NCI-H226 (cell line): ENCODE data around the gene CBX5.
"Not testable (repeated sequence)": the region's sequence is repeated elsewhere in the genome, so short reads cannot be mapped to it uniquely, and the experiment has no call there.

ENCODE experiments used
- DNase-seq: peaks from one replicate; pipeline ENCODE4 v3.0.0-alpha.2; 2015

The CBX5 gene

DNA sequence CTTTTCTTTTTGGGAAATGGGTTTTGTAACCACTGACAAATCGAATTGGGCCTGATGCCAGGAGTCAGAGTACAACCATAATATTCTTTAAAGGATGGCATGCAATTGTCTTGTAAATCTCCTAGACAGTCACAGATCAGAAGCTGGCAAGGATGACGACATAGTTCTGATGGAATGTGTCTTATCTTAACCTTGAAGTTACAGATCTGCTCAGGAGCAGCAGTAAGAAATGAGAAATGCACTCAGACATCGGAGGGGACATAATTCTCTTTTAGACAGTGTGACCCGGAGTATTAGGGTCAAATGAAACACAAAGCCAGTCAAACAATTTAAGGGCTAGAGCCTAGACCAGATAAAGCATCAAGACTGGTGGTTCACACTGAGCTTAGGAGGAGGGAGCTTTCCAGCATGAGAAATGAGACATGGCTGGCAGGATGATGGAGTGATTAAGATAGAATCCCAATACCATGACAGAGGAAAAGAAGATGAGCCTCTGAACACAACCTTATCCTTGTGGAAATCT is 17.5 kb downstream of the CBX5 start:
- peak; percentile 93 for DNase-seq

DNA sequence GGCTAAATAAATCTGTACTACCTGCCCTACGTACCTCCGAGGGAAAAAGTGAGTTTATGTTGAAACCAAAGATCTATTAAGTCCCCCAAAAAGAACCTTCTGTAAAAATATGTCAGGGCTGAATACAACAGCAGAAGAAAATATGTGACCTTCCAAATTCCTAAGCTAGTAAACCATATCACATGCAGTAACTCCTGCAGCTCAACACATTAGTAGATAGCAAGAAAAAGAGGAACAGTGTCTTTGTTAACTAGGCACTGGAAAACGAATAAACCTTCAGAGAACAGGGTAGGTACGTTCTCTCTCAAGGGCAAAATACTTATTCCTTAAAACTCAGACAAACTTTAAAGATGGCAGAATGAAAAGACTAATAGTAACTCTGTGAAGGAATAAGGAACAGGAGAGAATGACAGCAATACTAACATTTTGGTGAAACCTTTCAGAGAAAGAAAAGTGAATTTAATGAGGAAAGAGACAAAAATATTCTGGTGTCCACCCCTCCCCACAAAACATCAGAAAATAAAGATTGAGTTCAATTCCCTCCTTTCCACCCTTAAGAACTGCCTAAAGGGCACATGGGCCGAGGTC is 18.0 kb downstream of the CBX5 start:
- no peak for DNase-seq

DNA sequence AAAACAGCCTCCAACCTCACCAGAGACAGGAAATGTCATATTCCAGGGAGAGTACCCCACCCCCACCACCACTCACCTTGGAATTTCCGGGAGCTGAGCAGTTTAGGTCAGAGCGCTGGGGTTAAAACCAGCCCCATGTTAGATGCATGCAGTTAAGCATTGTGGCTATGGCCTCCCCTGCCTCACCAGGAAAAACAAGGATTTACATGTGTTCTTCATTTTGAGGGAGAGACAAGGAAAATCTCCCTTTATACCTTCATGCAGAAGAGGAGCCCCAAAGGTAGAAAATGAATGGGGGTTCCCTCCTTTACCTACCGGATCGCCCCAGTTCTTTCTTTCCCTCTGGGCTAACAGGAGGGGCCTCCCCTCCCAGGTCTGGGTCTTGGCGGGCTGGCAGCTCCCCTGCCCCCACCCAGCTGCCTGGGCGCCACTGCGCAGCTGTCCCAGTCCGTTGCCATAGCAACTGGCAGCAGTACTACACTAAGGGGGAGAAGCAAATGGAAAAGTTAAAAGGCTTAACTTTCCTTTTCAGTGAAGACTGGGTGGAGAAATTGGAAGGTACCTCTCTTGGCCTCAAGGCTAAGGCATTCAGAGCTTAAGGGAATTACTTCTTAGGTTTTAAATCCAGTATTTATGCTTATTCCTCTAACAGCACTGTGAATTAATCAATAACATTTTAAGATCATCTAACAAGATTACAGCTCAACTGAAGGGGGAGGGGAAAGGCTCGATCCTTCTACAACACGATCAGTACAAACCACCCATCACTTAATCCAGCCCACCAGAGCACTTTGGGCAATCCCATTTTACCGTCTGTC is 20.5 kb downstream of the CBX5 start:
- peak; percentile 95 for DNase-seq

DNA sequence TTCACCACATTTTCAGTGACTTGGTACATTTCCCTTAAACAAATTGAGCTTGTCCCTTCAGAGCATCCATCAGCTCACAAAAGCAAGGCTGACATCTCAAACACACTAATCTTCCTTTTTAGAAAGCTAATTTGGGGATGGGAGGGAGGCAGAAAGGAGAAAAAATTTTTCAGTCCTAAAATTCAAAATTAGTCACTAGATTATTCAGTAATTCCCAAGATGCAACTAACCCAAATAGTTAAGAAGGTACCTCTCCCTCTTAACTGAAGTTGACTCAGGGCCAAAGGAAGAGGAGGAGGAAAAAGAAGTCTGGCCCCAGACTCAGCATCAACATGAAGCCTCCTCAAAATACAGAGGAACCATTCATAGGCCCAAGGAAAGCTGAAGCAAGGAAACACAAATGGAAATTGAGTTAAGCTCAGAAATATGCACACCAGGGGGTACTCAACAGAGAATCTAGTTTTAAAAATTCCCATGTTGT is 21.7 kb downstream of the CBX5 start:
- DNase-seq = peak; percentile 46

DNA sequence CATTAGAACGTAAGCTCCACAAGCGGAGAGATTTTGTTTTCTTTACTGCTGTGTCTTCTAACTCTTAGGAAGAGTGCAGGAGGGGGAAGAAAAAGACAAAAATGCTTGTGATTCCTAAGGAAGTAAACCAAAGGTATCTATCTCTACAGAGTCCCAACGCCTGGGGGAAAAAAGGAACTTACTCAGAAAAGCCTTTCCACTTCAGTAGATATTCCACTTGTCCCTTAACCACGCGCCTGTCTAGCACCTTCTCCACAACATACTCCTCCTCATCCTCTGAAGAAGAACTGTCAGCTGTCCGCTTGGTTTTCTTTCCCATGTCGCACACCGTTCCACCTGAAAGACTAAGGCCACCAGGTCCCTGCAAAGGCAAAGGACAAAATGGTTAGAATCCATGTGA is 22.6 kb downstream of the CBX5 start:
- DNase-seq = no peak

DNA sequence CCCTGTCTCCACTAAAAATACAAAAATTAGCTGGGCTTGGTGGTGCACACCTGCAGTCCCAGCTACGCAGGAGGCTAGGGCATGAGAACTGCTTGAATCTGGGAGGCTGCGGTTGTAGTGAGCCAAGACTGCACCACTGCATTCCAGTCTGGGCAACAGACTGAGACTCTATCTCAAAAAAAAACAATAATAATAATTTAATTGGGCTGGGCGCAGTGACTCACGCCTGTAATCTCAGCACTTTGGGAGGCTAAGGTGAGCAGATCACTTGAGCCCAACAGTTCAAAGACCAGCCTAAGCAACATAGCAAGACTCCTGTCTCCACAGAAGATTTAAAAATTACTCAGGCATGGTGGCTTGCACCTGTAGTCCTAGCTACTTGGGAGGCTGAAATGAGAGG is 26.7 kb downstream of the CBX5 start:
- DNase-seq = peak; percentile 19

DNA sequence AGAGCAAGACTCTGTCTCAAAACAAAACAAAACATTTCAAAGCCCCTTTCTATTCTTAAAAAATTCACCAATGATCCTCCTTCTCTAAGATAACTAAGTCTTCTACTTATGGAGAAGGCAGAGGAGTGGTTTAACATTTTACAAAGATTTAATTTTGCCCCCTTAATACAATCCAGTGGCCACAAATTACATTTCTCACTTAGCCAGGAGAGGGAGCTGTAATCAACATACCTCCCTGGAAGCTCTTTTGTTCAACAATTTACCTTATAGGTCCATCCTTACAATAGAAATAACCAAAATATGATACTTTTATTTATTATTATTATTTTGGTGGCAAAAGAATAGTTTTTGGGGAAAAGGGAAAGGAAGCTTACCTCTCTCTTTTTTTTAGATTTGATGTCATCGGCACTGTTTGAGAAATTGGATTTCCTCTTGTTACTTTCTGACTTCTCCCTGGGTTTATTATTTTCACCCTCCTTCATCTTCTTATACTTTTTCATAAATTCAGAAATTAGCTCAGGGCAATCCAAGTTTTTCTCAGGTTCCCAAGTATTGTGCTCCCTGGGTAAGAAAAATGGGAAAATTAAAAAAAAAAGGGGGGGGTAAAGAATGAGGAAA is 28.1 kb downstream of the CBX5 start:
- DNase-seq = no peak

DNA sequence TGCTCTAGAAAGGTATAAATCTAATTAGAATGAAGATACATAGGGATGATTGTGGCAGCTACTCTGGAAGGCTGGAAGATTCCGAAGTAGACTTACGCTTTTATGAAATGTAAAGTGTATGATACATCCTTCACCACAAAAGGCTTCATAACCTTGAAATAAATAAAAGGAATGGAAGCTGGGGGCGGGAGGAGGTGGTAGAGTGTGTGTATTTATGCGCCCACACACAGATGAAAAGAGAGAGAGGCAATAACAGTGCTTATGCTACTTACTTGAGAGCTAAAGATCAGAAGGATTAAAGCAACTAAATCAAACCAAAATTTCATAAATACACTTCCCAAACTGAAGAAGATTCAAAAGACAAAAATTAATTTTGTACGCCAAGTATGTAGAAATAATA is 30.4 kb downstream of the CBX5 start:
- DNase-seq = no peak

DNA sequence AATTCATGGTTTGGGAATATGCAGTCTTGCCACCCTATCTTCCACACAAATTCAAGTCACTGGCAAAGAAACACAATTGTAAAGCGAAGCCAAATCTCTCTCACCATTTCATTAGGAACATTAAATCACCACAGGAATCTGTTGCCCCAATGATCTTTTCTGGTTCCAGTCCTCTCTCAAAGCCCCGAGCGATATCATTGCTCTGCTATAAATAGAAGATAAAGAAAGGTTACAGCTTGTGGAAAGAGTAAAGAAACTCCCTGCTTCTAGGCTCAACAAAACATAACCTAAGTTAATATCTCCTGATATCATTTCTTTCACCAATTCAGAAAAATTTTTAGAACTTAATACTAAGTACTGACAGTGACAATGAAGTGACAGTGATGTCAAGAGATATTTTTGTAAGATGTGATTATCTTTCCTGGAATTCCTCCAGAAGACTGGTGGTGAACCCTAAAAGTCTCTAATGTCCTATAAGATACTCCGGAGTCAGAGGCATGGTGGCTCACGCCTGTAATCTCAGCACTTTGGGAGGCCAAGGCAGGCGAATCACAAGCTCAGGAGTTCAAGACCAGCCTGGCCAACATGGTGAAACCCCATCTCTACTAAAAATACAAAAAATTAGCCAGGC is 33.8 kb downstream of the CBX5 start:
- no peak for DNase-seq

DNA sequence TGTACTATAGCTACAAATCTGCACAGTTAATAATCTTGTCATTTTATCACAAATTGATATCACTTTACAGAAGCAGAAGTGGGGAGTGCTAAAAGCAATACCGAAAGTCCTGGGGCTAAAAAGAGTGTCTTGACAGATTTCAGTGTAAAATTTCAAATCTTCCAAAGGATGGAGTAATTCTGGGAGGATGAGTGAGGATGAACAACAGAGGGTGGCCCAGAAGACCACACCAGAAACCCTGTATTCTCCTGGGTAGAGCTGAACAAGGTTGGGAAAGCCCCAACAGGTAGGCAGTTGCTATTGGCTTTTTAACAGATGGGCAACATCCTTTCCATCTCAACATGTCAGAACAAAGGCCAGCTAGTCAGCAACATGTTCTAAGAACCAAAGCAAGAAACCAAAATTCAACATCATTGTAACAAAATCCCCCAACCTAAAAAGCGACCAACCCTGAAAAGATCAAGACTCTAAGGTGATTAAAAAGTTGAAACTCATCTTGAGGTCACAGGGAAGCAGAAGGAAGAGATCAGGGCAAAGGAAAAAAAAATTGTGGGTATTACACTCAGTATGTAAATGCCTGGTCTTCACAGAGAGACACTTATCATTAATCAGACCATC is 38.8 kb downstream of the CBX5 start:
- DNase-seq = no peak

DNA sequence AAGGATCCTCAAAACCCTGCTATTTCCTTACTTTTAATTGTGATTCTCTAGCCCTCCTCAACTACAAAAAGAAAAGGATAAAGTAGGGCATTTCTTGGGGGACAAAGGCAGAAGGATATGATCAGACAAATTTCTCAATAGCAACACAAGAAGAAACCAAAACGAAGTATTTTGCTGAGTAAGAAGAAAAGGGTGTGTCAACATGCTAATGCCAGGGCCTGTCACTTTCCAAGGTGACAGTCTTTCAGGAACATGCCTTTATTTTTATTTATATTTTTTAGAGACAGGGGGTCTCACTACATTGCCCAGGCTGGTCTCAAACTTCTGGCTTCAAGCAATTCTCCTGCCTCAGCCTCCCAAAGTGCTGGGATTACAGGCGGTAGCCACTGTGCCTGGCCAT is 39.8 kb downstream of the CBX5 start:
- DNase-seq = no peak

DNA sequence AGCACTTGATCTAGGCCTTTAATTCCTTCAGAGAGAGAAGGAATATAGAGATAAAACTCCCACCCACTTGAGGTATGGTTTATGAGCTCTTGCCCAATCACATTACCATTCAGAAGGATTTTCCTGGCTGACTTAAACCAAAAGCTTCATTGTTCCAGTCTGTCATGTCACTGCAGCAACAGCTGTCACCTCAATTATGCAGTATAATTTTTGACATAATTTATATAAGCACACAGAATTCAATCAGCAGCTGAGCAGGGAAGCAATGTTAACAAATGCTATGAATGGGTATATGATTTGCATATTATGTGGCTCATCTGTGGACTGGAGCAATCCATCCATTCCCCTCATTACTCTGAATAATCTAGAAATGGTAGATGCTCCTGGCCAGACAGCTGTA is 40.3 kb downstream of the CBX5 start:
- no peak for DNase-seq

DNA sequence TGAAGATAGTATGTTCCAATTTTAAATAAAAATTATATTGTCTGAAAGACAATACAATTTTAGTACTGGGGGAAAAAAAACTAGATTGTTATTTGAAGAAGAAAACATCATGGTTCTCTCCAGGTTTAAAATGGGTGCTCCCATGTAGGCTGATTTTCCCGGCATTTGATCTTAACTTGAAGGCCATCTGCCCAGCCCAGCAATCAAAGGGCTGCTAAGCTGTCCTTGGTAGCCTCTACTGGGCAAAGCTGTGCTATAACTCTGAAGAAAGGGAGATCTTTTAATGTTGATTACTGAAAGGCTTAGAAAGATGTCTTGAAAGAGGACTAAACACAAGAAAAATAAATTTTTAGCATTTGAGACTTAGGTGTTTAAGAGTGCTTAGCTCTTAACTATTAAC is 41.4 kb downstream of the CBX5 start:
- no peak for DNase-seq

DNA sequence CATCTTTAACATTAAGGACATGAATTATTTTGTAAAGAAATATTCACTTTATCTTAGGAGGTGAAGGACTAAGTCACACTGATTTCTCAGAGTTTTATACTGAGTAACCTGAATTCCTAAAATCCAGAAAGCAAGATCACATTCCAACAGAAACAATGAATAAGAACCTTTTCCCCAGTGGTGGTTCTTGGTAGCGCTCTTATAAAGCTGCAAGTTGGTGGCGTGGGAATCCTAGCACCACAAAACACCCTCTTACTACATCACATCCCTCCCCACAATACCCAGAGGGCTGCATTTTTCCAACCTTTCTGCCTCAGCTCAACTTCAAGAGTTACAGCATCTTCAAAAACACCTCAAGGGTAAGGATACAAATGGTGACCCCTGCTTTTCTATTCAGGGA is 47.1 kb downstream of the CBX5 start:
- no peak for DNase-seq

DNA sequence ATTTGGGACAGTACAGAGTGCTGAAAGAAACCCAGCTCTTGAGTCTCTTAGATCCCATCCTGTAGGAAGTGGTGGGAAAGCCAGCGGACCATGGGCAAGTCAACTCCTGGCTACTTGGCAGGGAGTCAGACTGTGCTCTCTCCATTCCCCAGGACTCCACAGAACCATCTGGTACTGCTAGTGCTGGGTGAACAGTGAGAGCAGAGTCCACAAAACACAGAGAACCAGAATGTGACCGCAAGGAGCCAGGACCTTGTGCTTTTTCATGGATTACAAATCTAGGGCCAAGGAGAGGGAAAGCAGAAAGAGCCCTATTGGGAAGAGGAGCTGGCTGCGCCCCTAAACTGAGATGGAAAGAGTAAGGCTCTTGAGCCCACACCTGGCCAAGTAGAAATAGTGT is 48.7 kb downstream of the CBX5 start:
- DNase-seq = not testable (repeated sequence)

DNA sequence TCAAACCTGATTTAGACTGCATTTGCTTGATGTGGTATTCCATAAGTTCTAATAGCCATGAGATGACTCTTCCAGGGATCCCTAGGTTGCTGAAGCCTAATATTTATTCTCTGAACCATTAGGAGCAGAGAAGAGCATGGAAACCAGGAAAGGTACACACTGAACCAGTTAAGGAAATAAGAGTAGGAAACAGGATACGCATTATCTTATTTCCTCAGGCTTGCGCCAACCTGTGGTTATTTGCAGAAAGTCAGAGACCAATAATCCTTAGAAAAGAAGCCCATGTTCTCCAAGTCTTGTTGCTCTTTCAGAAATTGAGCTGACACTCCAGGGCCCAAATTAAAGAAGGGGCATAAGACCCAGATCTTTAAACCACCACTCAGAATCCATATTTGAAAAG is 49.4 kb downstream of the CBX5 start:
- DNase-seq = no peak

DNA sequence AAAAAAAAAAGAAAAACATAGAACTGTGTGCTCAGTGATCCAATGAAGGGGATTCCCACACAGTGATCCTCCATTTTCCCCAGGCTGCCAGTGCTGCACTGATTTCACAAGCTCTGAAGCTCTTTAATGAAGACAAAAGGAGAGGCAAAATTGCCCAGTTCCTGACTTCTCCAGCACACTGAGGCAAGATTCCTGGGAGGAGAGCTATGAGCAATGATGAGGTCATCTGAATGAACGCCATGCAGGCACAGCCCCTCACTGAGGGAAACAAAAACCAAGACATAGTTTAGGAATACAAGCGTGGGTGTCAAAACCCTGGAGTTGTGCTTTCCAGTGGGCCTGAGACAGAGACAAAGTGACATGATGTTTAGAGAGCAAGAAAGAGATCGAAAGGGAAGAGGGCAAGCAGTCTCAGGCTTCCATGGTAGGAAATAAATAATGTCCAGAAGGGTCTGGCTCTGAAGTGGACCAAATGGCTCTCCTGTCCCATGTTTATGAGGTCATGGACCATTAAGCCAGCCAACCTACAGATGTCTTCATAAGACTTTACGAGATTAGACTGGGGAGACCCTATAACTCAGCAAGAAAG is 50.2 kb downstream of the CBX5 start:
- peak; percentile 98 for DNase-seq

DNA sequence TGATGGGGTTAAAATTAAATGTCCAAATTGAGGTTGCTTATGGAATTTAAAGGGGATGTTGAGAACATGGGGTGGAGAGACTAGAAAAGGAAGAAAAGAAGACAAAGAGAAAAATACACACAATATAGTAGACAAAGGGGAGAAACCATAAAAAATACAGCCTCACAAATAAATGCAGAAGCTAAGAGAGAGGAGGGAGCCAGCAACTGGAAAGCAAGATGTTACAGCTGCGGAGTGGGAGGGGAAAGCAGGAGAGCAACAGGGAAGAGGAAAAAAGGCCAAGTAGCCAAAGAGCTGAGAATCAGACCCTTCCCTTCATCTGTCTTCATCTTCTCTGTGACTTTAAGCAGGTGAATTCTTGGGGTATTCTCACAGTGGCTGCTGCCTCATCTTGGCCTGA is 51.5 kb downstream of the CBX5 start:
- no peak for DNase-seq

DNA sequence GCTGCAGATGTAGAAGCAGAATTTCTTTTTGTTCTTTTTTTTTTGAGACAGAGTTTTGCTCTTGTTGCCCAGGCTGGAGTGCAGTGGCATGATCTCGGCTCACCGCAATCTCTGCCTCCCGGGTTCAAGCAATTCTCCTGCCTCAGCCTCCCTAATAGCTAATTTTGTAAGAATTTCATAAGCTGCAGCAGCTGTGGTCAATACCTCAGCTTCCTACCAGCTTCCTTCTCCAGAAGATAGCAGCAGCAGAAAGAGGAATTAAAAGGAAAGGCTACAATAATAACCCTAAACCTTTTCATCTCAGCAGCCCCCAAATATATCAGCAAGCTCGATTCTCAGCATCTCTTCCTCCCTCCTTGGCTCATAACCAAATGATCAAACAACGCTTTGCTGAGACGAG is 52.0 kb downstream of the CBX5 start:
- not testable (repeated sequence) for DNase-seq

DNA sequence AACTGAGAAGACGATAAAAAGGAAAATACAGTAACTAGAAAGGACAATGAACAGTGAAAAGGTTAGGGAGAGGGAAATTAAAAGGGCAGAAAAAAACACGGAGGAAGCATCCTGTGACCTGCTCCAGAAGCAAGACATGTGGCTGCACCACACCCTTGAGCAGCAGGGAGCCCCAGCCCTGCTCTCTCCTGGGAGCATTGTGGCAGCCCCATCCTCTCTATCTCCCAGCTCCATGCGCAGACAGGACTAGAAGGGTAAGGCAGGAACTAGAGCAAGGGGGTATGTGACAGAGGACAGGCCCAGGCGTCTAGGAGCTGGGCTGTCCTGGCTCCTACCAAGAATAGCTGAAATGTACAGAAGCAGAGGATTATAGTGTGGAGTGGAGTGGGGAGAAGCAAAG is 52.5 kb downstream of the CBX5 start:
- no peak for DNase-seq

DNA sequence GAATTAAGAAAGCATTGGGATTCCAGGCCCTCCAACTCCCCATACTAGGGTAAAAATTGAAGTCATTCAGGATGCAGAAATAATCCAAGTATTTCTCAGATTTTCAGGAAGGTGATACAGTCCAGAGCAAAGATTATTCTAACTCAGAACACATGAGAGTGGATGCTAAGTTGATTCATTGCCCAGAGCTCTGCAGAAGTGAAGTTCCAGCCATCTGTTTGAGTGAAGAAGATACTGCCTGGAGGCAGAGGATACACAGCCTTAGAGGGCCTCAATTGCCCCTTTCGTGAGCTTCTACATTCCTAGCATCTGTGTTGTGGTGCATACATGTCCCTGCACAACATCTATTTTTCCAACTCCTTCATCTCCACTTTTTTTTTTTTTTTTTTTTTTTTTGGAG is 54.3 kb downstream of the CBX5 start:
- DNase-seq = no peak

DNA sequence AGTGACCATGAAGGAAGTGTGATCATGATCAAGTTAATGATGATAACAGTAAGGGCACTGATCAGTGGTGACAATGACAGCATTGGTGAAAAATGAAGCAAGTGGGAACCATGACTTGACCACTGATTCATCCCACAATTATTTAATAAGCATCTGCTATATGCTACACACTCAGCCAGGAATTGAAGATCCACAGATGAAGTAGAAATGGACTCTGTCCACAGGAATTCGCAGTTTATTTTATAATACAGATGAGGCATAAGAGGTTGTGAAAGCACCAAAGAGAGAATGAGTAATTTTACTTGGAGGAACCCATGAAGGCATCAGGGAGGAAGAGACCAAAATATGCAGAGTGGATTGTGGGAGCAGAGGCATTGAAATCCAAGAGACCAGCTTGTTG is 57.3 kb downstream of the CBX5 start:
- peak; percentile 84 for DNase-seq
